ENCODE data around the gene SLC6A13.

Gene SLC6A13

DNA sequence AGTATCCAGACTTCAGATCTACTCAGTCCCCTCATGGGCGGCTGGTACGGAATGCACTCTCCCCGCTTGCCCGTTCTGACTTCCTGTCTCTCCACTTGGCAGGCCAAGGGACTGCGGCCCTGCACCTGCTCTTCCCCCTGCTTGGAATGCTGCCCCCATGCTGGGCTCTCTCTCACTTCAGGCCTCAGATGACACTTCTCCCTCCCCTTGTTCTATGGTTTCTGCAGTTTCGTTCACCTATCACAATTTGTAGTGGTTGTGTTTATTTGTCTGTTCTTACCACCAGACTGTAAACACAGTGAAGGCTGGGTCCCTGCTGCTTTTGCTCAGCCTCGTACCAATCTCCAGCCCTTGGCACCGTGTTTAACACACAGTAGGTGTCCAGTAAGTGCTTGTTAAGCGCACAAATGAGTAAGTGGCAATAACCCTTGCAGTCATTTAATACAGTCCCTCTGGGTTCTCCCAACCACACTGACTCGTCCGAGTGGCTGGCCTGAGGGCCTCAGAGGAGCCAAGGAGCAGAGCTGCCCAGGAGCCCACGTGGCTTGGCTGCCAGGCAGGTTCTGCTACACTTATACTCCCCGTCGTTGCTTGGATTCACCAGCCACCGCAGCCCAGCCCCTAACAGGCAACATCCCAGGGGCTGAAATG lies 60.4 kb downstream of the SLC6A13 start:
- in situ Hi-C loops (cut with HindIII; ENCODE audit: low pct_ligation_motif_present, low sequenced_read_pairs), result no loop called here
- peaks cover 5% of the 10 kb centered on the region for H3K27me3 ChIP-seq (replicated peaks)

DNA sequence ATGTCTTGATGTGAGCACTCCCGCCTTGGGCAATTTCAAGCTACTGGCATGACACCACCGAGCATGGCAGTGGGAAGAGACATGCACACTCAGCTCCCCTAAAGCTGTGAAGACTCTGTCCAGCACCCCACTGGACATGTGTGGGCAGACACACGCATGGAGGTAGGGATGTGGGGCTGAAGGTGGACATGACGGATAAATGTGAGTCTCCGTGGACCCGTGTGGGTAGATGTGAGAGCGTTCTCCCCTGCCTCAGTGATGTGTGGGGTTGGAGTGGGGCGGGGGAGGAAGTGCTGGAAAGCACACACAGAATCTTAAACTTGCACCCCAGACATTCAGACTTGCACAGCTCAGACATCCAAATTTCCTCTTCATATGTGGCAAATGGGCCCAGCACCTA lies 61.3 kb downstream of the SLC6A13 start:
- TF ChIP-seq, protein P1, sequence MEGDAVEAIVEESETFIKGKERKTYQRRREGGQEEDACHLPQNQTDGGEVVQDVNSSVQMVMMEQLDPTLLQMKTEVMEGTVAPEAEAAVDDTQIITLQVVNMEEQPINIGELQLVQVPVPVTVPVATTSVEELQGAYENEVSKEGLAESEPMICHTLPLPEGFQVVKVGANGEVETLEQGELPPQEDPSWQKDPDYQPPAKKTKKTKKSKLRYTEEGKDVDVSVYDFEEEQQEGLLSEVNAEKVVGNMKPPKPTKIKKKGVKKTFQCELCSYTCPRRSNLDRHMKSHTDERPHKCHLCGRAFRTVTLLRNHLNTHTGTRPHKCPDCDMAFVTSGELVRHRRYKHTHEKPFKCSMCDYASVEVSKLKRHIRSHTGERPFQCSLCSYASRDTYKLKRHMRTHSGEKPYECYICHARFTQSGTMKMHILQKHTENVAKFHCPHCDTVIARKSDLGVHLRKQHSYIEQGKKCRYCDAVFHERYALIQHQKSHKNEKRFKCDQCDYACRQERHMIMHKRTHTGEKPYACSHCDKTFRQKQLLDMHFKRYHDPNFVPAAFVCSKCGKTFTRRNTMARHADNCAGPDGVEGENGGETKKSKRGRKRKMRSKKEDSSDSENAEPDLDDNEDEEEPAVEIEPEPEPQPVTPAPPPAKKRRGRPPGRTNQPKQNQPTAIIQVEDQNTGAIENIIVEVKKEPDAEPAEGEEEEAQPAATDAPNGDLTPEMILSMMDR (IDR thresholded peaks at IDR 0.05; ENCODE audit: low read depth, low read length, missing control alignments), result no peak
- H3K27me3 ChIP-seq (replicated peaks), result peaks cover 5% of the 10 kb centered on the region
- no peak overlapping the region for H3K27ac ChIP-seq
- H3K4me3 ChIP-seq (ENCODE audit: low read depth, low read length), result no peak overlapping the region
- DNase-seq, result no peak
- no peaks in the 10 kb centered on the region for H3K36me3 ChIP-seq (replicated peaks)
- in situ Hi-C loops (cut with HindIII; ENCODE audit: low pct_ligation_motif_present, low sequenced_read_pairs), result no loop called here

More for the DNA sequence above, 60.4 kb downstream of the SLC6A13 start:
- TF ChIP-seq, protein P1 (IDR thresholded peaks at IDR 0.05; ENCODE audit: low read depth, low read length, missing control alignments), result no peak
- H3K4me3 ChIP-seq (ENCODE audit: low read depth, low read length), result no peak overlapping the region
- H3K36me3 ChIP-seq (replicated peaks), result no peaks in the 10 kb centered on the region
- DNase-seq, result no peak
- no peak overlapping the region for H3K27ac ChIP-seq

DNA sequence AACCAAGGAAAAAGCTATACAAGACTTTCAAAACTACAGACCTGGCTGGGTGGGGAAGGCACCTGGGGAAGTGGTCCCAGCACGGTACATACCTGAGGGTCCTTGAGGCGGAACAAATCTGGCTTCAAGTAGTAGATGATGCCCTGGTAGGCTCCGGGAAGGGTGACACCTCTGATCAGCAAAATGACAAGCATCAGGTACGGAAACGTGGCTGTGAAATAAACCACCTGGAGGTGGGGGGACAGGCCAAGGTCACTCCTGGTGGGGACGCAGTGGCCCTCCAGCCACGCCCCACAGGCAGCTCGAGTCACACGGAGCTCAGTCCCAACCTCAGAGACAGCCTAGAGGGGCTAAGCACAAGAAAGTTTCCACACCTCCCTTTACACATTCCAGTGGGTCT lies 63.9 kb downstream of the SLC6A13 start:
- no peak for DNase-seq
- no peak overlapping the region for H3K4me3 ChIP-seq (ENCODE audit: low read depth, low read length)
- no peak overlapping the region for H3K27ac ChIP-seq
- in situ Hi-C loops (cut with HindIII; ENCODE audit: low pct_ligation_motif_present, low sequenced_read_pairs), result no loop called here
- H3K27me3 ChIP-seq (replicated peaks), result no peaks in the 10 kb centered on the region
- H3K36me3 ChIP-seq (replicated peaks), result no peaks in the 10 kb centered on the region
- TF ChIP-seq, protein P1 (IDR thresholded peaks at IDR 0.05; ENCODE audit: low read depth, low read length, missing control alignments), result no peak

DNA sequence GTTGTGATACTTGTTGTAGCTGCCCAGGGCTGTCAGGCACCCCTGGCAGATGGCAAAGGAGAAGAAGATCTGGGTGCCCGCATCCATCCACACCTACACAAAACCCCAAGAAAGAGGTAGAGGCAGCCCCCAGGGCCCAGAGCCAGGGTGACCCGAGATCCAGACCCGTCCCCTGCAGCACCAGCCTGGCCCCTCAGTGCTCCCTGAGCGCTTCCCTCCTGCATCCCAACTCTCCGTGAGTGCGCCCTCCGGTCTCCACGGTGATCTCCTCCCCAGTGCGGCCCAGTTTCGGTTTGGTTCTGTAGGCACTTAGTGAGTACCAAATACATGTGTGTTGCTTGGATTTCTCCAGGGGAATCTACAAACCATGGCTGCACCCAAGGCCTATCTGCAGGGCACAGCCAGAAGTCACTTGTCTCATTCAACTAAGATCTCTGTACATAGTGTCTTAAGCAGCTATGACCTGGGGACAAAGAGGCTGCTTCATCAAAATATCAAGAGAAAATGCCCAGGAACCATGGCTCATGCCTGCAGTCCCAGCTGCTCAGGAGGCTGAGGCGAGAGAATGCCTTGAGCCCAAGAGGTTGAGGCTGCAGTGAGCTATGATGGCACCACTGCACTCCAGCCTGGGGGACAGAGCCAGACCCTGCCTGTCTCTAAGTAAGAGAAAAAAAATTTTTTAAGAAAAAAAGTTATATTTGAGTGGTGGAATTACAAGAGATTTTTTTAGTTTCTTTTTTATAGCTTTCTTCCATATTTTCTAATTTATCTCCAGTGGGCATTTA lies 64.5 kb downstream of the SLC6A13 start:
- H3K27ac ChIP-seq, result no peak overlapping the region
- H3K4me3 ChIP-seq (ENCODE audit: low read depth, low read length), result no peak overlapping the region
- TF ChIP-seq, protein P1 (IDR thresholded peaks at IDR 0.05; ENCODE audit: low read depth, low read length, missing control alignments), result no peak
- no peaks in the 10 kb centered on the region for H3K36me3 ChIP-seq (replicated peaks)
- DNase-seq, result no peak
- in situ Hi-C loops (cut with HindIII; ENCODE audit: low pct_ligation_motif_present, low sequenced_read_pairs), result no loop called here
- no peaks in the 10 kb centered on the region for H3K27me3 ChIP-seq (replicated peaks)

DNA sequence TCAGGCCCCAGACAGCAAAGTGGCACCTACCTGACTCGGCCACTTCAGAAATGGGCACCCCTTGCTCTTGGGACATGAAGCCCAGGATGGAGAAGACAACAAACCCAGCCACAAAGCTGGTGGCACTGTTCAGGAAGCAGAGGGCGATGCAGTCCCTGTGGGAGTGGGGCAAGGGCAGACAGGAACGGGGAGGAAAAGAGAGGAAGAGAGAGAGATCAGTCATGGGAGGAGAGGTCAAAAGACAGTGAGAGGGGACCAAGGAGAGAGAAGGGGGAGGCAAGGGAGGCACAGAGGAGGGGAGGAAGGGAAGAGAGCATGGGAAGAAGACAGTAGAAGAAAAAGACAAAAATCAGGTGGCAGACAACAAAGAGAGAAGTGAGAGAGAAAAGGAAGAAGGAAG lies 65.3 kb downstream of the SLC6A13 start:
- no peak overlapping the region for H3K27ac ChIP-seq
- DNase-seq, result no peak
- no peaks in the 10 kb centered on the region for H3K36me3 ChIP-seq (replicated peaks)
- no peaks in the 10 kb centered on the region for H3K27me3 ChIP-seq (replicated peaks)
- TF ChIP-seq, protein P1 (IDR thresholded peaks at IDR 0.05; ENCODE audit: low read depth, low read length, missing control alignments), result no peak
- H3K4me3 ChIP-seq (ENCODE audit: low read depth, low read length), result no peak overlapping the region
- in situ Hi-C loops (cut with HindIII; ENCODE audit: low pct_ligation_motif_present, low sequenced_read_pairs), result no loop called here

All from brain microvascular endothelial cell (primary cell).